ENCODE measurements around the gene LRRC51.
A peak's percentile ranks its signal among the peaks of the same experiment; 100 is the strongest.

Gene LRRC51

GRCh38 chr11:72069200-72069599 is 11.4 kb upstream of the LRRC51 start:
- DNase-seq (ENCODE audit: extremely low spot score, insufficient read length, low read depth), result no peak
- FAIRE-seq, result peak; percentile 35

- FAIRE-seq, result peak; percentile 88
Measured at GRCh38 chr11:72069787-72070251, 10.8 kb upstream of the LRRC51 start.

GRCh38 chr11:72070491-72070890 is 10.2 kb upstream of the LRRC51 start:
- FAIRE-seq (no peak), DNase-seq (ENCODE audit: extremely low spot score, insufficient read length, low read depth) (no peak)

More at GRCh38 chr11:72069787-72070251, 10.8 kb upstream of the LRRC51 start:
- DNase-seq (ENCODE audit: extremely low spot score, insufficient read length, low read depth), result no peak

- FAIRE-seq (no peak), DNase-seq (ENCODE audit: extremely low spot score, insufficient read length, low read depth) (no peak)
Measured at GRCh38 chr11:72072348-72072747, 8.3 kb upstream of the LRRC51 start.

GRCh38 chr11:72075109-72075508 is 5.5 kb upstream of the LRRC51 start:
- FAIRE-seq, result peak; percentile 15

GRCh38 chr11:72075756-72076155 is 4.9 kb upstream of the LRRC51 start:
- DNase-seq (ENCODE audit: extremely low spot score, insufficient read length, low read depth), result no peak
- FAIRE-seq, result no peak

More at GRCh38 chr11:72075109-72075508, 5.5 kb upstream of the LRRC51 start:
- no peak for DNase-seq (ENCODE audit: extremely low spot score, insufficient read length, low read depth)

GRCh38 chr11:72078477-72078876 is 2.2 kb upstream of the LRRC51 start:
- no peak for FAIRE-seq

GRCh38 chr11:72079819-72080325 is 778 bp upstream of the LRRC51 start:
- FAIRE-seq (no peak), DNase-seq (ENCODE audit: extremely low spot score, insufficient read length, low read depth) (no peak)

More at GRCh38 chr11:72078477-72078876, 2.2 kb upstream of the LRRC51 start:
- no peak for DNase-seq (ENCODE audit: extremely low spot score, insufficient read length, low read depth)

- DNase-seq (ENCODE audit: extremely low spot score, insufficient read length, low read depth), result no peak
- FAIRE-seq, result no peak
Measured at GRCh38 chr11:72081184-72081644, 564 bp downstream of the LRRC51 start.

- no peak for DNase-seq (ENCODE audit: extremely low spot score, insufficient read length, low read depth)
- no peak for FAIRE-seq
Measured at GRCh38 chr11:72081821-72082453, 1.3 kb downstream of the LRRC51 start.

- DNase-seq (ENCODE audit: extremely low spot score, insufficient read length, low read depth) (no peak), FAIRE-seq (no peak)
Measured at GRCh38 chr11:72083414-72083813, 2.8 kb downstream of the LRRC51 start.

- FAIRE-seq, result no peak
- DNase-seq (ENCODE audit: extremely low spot score, insufficient read length, low read depth), result no peak
Measured at GRCh38 chr11:72084076-72084475, 3.4 kb downstream of the LRRC51 start.

- no peak for FAIRE-seq
- DNase-seq (ENCODE audit: extremely low spot score, insufficient read length, low read depth), result no peak
Measured at GRCh38 chr11:72084965-72085364, 4.3 kb downstream of the LRRC51 start.

GRCh38 chr11:72085621-72086351 is 5.1 kb downstream of the LRRC51 start:
- FAIRE-seq (no peak), DNase-seq (ENCODE audit: extremely low spot score, insufficient read length, low read depth) (no peak)

- no peak for DNase-seq (ENCODE audit: extremely low spot score, insufficient read length, low read depth)
- FAIRE-seq, result no peak
Measured at GRCh38 chr11:72088076-72088808, 7.6 kb downstream of the LRRC51 start.

- peak; percentile 30 for DNase-seq (ENCODE audit: extremely low spot score, insufficient read length, low read depth)
- FAIRE-seq, result peak; percentile 74
Measured at GRCh38 chr11:72091292-72091691, 10.6 kb downstream of the LRRC51 start.

GRCh38 chr11:72098741-72099140 is 18.1 kb downstream of the LRRC51 start:
- no peak for FAIRE-seq
- no peak for DNase-seq (ENCODE audit: extremely low spot score, insufficient read length, low read depth)

GRCh38 chr11:72100009-72100408 is 19.4 kb downstream of the LRRC51 start:
- no peak for FAIRE-seq
- no peak for DNase-seq (ENCODE audit: extremely low spot score, insufficient read length, low read depth)

GRCh38 chr11:72100462-72100861 is 19.8 kb downstream of the LRRC51 start:
- DNase-seq (ENCODE audit: extremely low spot score, insufficient read length, low read depth) (no peak), FAIRE-seq (no peak)

- DNase-seq (ENCODE audit: extremely low spot score, insufficient read length, low read depth), result no peak
- no peak for FAIRE-seq
Measured at GRCh38 chr11:72102162-72102561, 21.5 kb downstream of the LRRC51 start.

GRCh38 chr11:72102631-72102945 is 21.9 kb downstream of the LRRC51 start:
- DNase-seq (ENCODE audit: extremely low spot score, insufficient read length, low read depth) (no peak), FAIRE-seq (no peak)
